Activated CD4-positive, CD25-positive, alpha-beta regulatory T cell treated with anti-CD3 and anti-CD28 coated beads, Interleukin-2, amount 50 U/mL, for 24 hours (primary cell): ENCODE data around the gene DMWD.

Source experiments
- ATAC-seq, 2 donors: fragments of 150-1000 bp; cut with Tn5 transposase; one replicate each; pipeline ENCODE4 v1.10.0; 2021; ENCODE audit warnings: mild to moderate bottlenecking in 1 of 2, moderate library complexity in 1 of 2

DMWD gene

DNA sequence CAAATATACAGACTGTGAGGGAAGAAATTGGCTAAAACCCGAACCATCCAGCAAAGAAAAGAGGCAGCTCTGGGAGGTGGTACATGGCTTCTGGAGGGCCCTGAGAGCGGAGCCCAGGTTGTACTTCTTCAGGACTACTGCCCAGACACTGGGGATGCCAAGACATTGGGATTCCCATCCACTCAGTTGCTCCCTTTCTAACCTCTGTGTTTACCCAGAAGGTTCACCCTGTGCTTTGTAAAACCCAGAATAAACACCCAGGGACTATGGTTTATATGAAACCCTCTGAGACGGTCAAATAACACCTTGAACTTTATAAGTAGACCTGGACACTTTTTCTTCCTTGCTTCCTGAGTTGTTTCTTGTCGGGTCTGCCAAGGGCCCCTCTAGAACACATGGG lies 49.7 kb downstream of the DMWD start:
- no peak for ATAC-seq

DNA sequence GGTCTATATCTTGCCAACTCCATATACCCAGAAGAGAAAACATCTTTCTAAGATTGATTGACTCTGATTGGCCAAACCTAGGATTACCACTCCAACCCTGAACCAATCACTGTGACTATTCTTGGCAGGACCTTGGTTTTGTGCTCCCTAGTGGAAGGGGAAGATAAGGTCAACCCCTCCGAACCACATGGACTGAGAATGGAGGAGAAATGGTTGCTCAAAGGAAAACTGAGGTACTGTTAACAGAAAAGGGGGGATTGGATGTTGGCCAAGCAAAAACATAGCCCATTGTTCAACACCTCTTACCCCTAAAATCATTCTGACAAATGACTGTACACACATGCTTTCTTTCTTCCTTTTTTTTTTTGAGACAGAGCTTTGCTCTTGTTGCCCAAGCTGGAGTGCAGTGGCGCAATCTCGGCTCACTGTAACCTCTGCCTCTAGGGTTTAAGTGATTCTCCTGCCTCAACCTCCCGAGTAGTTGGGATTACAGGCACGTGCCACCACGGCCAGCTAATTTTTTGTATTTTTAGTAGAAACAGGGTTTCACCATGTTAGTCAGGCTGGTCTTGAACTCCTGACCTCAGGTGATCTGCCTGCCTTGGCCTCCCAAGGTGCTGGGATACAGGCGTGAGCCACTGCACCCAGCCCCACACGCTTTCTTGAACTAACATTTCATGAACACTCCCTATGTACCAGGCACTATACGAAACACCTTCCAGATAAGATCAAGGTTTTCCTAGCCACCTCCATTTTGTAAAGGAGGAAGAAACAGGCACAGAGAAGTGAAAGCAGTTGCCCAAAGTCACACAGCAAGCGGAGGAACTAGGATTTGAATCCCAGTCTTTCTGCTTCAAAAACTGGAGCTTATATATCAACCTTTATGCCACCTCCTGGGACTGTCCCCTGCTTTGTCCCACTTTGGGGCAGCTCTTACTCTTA lies 52.9 kb downstream of the DMWD start:
- no peak for ATAC-seq

DNA sequence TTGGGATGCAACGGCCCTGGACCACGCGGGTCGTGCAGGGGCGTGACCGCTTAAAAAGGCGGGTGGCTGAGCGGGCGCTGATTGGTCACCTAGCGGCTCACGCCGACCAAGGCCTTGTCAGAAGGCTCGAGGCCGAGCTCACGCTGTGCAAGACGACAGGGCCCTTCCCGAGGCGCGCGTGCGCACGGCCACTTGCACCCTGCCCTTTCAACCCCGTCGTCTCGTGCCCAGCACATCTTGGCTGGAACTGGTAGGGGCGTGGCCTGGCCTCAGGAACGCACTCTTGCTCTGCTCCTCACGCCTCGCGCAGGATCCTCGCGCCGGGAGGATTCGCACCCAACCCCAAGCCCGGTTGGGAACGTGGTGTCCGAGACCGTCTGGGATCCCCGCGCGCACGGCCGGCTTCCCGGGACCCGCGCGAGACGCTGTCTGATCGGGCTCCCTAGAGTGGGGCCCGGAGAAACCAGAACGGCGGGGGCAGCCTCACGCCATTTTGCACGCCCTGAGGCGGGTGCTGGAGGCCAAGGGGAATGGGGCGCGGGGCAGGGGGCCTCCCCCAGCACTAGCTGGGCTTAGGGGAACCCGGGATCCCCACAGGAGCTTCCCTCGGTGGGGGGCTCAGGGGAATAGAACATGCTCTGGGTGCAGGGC lies 59.4 kb downstream of the DMWD start, which contains the start of gene MEIOSIN:
MEIOSIN (plus strand) TSS at position 280 of the 651 bp plus-strand sequence. CDS start 1,938 bp downstream, outside the sequence.
- no peak for ATAC-seq
